Measurements from ENCODE around the gene CARD6.
"Not testable (repeated sequence)": the region's sequence is repeated elsewhere in the genome, so short reads cannot be mapped to it uniquely, and the experiment has no call there.

CARD6 gene

GRCh38 chr5:40841068-40841805 lies at the start of gene CARD6:
Gene CARD6 (plus strand): TSS chr5:40841367. CDS start chr5:40841383, 16 bp downstream.
- no peak for DNase-seq

GRCh38 chr5:40791715-40792139 lies 49.4 kb upstream of the CARD6 start:
- no peak for DNase-seq

GRCh38 chr5:40792691-40793090 lies 48.5 kb upstream of the CARD6 start:
- not testable (repeated sequence) for DNase-seq

DNA sequence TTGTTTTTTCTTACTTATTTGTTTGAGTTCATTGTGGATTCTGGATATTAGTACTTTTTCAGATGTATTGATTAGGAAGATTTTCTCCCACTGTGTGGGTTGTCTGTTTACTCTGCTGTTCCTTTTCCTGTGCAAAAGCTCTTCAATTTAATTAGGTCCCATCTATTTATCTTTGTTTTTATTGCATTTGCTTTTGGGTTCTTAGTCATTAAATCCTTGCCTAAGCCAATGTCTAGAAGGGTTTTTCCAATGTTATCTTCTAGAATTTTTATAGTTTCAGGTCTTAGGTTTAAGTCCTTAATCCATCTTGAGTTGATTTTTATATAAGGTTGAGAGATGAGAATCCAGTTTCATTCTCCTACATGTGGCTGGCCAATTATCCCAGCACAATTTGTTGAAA lies 46.8 kb upstream of the CARD6 start:
- not testable (repeated sequence) for DNase-seq

DNA sequence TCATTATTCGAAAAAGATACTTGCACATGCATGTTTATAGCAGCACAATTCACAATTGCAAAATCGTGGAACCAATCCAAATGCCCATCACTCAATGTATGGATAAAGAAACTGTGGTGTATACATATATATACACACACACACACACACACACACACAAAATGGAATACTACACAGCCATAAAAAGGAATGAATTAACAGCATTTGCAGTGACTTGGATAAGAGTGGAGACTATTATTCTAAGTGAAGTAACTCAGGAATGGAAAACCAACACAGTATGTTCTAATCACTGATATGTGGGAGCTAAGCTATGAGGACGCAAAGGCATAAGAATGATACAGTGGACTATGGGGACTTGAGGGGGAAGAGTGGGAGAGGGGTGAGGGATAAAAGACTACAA lies 46.3 kb upstream of the CARD6 start:
- not testable (repeated sequence) for DNase-seq

DNA sequence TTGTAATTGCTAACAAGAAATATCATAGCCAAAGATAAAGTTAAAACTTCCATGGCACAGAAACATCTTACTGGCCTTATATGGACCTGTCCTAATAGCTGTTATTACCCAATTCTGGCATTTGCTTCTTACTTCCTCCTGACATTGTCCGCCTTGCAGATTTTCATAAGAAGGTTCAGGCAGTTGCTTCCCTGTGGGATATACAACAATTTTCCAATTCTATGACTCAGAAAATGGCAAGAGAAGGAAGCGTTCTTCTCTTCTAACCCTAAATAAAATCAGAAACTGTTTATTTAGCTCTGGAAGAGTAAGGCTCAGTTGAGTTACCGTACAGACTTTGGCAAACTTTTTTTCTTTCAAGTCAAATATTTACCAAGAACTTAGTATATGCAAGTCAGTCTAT lies 44.7 kb upstream of the CARD6 start:
- no peak for DNase-seq

DNA sequence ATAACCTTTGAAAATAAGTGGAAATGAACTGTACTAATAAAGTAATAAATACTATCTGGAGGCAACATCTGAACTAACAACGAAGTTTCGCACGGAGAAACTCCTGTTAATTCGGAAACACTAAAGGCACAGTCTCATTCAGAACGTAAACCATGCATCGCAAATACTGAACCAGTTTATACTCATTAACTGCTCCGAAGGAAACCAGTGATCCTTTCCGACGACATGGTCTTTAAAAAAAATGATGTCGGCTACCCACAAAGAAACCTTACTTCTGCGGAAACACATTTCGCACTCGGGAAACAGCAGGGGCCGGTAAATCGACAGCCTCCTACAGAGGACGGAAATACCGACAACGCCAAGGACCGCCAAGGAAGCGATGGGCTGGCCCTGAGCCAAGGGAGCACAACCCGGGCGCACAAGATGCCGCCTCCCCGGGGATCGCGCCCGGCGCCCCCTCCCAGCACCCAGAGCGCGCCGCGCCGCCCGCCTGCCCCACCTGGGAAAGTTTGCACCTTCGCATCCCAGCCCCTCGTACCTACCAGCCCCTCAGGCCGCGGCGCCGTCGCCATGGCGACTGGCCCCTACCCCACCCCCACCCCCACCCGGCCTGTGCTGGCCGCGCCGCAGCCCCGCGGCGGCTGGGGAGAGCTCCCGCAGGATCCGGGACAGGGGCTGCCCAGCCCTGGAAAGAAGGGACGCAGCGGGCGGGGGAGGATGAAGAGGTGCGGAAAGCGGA lies 43.7 kb upstream of the CARD6 start:
- peak; percentile 78 for DNase-seq

DNA sequence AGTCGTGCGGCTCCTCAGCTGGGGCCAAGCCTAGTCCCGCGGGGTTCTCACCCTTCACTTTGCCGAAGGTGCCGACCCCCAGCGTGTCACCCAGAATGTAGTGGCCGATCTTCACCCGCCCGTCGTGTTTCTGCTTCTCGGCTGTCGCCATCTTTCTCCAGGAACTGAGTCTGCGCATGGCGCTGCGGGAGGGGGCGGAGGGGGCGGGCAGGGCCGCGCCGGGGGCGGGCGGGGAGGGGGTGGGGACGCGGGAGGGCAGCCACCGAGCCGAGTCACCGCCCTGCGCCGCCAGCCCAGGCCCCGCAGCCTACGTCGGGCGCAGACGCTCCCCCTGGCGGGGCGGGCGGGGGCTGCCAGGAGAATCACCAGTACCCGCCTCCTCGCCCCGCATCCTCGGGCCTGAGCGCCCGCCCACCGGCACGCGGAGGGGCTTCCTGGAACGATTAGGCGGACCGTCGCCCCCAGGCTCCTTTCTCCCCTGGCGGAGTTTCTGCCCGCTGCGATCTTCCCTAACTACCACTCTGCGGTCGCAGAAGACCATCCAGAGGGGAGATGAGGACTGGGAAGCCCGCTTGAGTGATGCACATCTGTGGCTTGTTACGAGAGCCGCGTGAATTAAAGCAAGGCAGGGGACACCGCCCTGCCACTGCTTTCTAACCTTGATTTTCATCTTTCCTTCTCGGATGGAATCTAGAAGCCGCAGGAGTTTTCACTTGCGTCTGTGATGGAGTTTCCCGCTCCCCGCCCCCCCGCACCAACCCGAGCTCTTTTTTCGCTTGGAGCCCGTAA lies 43.0 kb upstream of the CARD6 start, which contains the start of gene PRKAA1:
Gene PRKAA1 (minus strand): TSS at position 363 of the 789 bp plus-strand sequence. CDS start 185 bp downstream, at position 178.
- DNase-seq: peak; percentile 95

DNA sequence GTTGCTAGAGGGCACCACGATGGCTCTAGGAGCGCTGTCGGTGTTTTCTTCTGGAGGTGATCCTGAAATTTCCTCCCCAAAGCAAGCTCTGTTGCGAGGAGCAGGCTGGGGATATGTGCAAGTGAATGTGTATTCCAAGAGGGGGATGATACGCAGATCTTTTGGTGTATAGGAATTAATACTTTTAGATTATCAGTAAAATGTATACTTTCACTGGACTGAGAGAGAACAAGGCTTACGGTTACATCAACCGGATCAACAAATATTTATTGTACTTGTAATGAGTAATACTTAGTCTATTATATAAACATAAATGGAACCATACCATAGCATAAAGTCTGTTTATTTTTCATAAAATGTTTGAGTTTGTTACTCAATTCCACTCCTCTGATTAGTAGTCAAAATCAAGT lies 42.4 kb upstream of the CARD6 start:
- DNase-seq: no peak

DNA sequence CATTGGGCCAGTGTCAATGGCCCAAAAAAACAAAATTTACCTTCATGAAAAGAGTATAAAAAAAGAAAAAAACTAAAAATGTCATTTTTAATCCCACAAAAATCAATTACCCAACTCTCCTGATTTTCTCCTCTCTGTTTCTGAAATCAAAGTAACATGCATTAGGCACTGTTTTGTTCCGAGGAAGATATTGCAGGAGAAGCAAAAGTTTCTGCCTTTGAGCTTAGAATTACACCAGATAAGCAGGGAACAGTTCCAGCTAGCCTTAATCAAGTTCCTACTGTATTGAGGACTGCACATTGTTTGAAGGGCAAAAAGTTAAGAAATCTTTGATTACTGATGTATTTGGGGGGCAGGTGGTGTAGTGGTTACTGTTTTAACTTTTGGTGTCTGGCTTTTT lies 41.9 kb upstream of the CARD6 start:
- no peak for DNase-seq

- no peak for DNase-seq
These were observed 39.2 kb upstream of the CARD6 start for GRCh38 chr5:40801771-40802562.

- DNase-seq: no peak
These were observed 29.0 kb upstream of the CARD6 start for GRCh38 chr5:40812125-40812524.

GRCh38 chr5:40813698-40814281 lies 27.4 kb upstream of the CARD6 start:
- DNase-seq: no peak

- DNase-seq: no peak
These were observed 17.7 kb upstream of the CARD6 start for GRCh38 chr5:40823459-40823858.

GRCh38 chr5:40825461-40826043 lies 15.6 kb upstream of the CARD6 start:
- not testable (repeated sequence) for DNase-seq

DNA sequence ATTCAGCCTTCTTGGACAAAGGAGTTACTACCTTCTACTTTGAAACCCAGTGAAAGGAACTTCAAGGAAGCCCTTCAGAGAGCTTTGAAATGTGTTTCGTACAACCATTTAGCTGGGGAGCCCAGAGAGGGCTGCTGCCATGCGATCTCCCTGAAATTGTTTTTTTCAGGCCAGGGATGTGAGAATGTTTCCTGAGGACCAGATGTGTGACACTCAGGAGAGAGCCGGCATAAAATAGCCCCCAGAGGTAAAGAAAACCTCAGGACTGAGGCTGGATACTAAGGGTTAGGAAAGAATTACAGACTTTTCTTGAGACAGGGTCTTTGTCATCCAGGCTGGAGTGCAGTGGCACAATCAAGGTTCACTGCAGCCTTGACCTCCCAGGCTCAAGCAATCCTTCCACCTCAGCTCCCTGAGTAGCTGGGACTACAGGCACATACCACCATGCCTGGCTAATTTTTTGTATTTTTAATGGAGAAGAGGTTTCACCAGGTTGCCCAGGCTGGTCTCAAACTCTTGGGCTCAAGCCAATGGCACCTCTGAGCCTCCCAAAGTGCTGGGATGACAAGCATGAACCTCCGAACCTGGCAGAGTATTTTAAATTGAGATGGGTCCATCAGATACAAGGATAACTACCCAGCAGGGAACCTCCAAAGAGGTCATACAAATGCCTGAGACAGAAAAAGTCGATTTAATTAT lies 14.5 kb upstream of the CARD6 start:
- no peak for DNase-seq

DNA sequence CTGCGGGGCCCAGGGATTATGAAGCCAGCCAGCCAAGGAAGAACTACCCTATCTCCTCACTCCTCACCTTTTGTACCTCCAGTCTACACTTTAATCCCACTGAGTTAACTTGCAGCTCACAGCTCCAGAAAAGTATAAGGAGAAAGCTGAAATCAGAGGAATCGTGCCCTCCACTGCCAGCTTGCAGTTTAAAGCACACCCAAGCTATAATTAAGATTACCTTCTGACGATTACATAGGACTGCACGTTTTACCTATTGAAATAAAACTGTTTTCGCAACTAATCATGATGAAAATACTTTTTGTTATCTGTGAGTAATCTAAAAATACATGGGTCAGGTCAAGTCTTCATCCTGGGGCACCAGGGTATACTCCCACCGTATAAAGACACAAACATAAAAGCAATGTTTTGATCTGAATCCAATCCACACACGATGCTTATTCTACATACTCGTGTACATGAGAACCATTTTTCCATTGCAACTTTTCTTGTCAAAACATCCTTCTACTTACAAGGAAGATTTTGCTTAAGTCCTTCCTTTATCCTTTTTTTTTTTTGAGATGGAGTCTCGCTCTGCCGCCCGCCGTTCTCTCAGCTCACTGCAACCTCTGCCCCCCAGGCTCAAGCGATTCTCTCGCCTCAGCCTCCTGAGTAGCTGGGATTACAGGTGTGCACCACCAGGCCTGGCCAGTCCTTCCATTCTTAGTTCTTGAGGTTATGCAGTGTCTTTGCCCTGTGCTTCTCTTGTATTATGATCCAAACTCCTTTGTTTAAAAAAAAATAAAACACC lies 13.8 kb upstream of the CARD6 start:
- DNase-seq: no peak

DNA sequence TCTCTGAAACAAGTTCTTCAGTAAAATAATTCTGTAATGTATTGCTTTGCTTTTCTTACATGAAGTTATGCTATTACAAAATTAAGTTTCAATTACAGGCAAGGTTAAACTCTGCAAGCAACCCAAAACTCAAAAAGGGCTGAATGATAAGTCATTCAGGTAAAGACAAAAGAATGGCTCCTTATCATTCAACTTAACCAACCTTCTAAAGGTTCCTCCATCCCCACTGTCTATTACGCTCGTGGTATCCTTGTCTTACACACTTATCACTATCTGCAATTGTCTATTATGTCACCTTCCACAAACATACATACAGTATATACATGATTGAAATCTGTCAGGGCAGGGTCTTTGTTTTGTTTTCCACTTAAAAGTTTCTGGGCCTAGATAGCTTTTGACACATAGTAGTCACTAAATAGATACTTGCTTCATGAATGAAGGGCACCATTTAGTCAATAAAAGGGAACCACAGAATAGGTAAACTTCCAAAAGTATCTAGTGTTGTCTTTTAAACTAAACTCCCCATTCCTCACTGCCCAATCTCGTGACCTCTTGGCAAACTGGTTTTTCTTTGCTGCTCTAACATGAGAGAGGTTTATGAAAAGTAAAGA lies 13.0 kb upstream of the CARD6 start:
- DNase-seq: no peak
